Ectodermal cell (in vitro differentiated cells): Measurements from ENCODE around the gene C10orf53.
A peak's percentile ranks its signal among the peaks of the same experiment; 100 is the strongest.
"Not testable (repeated sequence)": the region's sequence is repeated elsewhere in the genome, so short reads cannot be mapped to it uniquely, and the experiment has no call there.

Experiments
- H3K27ac ChIP-seq: 2 replicates; pipeline ENCODE4 v1.7.0; 2013; ENCODE audit warnings: mild to moderate bottlenecking, low read depth, low read length; ENCODE audit not compliant: insufficient read depth, poor library complexity, severe bottlenecking
- H3K27me3 ChIP-seq: 2 replicates; pipeline ENCODE4 v1.7.0; 2013; ENCODE audit warnings: mild to moderate bottlenecking, low read length; ENCODE audit not compliant: insufficient read depth, control insufficient read depth, poor library complexity, severe bottlenecking
- H3K36me3 ChIP-seq: one replicate; pipeline ENCODE4 v1.7.0; 2013; ENCODE audit warnings: low read length; ENCODE audit not compliant: control insufficient read depth, insufficient read depth
- H3K4me1 ChIP-seq: one replicate; pipeline ENCODE4 v1.7.0; 2013; ENCODE audit warnings: low read length; ENCODE audit not compliant: control insufficient read depth, insufficient read depth
- H3K4me3 ChIP-seq: 2 replicates; pipeline ENCODE4 v1.7.0; 2013; ENCODE audit warnings: low read depth, low read length, control low read depth; ENCODE audit not compliant: insufficient read depth
- H3K9me3 ChIP-seq: 2 replicates; pipeline ENCODE4 v1.7.0; 2013; ENCODE audit warnings: mild to moderate bottlenecking, low read length, moderate library complexity; ENCODE audit not compliant: control insufficient read depth
- WGBS, 2 experiments: methylation state at CpG; one replicate each; pipeline ENCODE4 v1.1.7; 2013; ENCODE audit warnings: missing lambda C conversion rate in 2 of 2; 5-methylcytosine and 5-hydroxymethylcytosine counted together

The C10orf53 gene

DNA sequence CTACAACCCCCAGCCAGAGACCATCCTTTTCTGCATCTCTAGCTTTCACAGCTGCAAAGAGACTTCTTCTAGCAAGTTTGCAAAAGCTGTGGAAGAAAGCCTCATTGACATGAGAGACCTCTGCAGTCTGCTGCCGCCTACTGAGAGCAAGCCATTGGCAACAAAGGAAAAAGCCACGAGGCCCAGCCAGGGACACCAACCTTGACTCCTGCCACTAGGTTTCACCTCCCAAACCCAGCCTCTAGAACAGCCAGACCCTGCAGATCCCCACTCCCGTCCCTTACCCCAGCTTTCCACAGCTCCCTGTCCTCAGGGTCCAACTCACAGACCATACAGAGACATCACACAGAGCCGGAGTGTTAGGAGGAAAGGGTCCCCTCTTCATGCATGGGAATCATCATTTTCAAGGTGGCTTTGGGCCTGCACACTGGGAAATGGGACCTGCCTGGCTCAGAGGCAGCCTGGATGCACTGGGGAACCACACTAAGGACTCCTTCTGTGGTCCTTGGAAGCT, 14.6 kb upstream of the C10orf53 start:
- no peaks in the 10 kb centered on the region for H3K36me3 ChIP-seq
- no peaks in the 10 kb centered on the region for H3K4me1 ChIP-seq
- H3K4me3 ChIP-seq, result no peak overlapping the region
- H3K9me3 ChIP-seq, result no peaks in the 10 kb centered on the region
- WGBS, 2 experiments, result 85 to 91% methylated on average over 4 of the region's 4 CpGs
- H3K27me3 ChIP-seq, result no peaks in the 10 kb centered on the region
- no peak overlapping the region for H3K27ac ChIP-seq

DNA sequence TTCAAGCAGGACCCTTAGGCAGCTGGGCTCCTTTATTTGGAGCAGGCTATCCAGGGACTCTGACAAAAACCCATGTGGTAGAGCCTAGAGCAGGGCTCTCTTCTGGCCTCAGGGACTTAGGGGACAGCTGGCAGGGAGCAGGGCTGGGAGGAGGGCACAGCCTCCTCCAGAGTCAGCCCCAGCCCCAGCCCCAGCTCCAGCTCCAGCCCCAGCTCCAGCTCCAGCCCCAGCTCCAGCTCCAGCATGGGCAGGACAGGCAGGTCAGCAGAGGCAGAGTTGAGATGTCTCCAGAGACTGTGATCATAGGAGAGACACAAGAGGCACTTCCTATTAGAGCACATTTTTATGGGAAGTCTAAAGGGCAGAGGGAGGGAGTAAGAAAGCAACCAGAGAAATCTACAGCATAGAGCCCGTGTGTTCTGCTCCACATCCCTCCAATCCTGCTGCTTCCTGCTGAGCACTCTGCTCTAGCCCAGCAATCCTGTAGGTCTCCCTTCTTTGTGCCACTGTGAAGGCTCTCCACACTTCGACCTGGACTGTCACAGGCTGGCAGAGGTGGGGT, 13.3 kb upstream of the C10orf53 start:
- no peaks in the 10 kb centered on the region for H3K4me1 ChIP-seq
- no peaks in the 10 kb centered on the region for H3K27me3 ChIP-seq
- WGBS, 2 experiments, result 85 to 93% methylated on average over 2 of the region's 2 CpGs
- H3K27ac ChIP-seq, result no peak overlapping the region
- H3K36me3 ChIP-seq, result no peaks in the 10 kb centered on the region
- no peak overlapping the region for H3K4me3 ChIP-seq
- H3K9me3 ChIP-seq, result no peaks in the 10 kb centered on the region

DNA sequence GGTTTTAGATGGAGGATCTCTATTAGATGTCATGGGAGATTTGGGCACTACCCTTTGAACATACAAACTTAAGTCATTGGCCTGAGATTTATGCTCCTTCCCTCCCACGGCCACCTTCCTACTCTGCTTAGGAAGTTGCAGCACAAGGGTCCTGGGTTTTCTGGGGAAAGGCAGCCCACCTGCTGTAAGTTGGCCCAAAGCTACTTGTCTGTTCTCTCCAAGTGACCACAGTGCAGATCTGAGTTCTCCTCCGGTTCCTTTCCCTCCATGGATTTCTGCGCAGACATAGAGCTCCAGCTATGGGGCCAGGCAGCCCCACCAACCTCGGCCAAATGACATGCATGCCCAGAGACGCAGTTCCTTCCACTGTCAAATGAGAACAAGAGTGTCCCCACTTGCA, 12.8 kb upstream of the C10orf53 start:
- Histone ChIP-seq H3K9me3 (no peaks in the 10 kb centered on the region), H3K4me3 (no peak overlapping the region), H3K36me3 (no peaks in the 10 kb centered on the region), H3K27me3 (no peaks in the 10 kb centered on the region), H3K4me1 (no peaks in the 10 kb centered on the region), H3K27ac (no peak overlapping the region)
- WGBS, 2 experiments, result 91 to 93% methylated on average over 5 of the region's 5 CpGs

DNA sequence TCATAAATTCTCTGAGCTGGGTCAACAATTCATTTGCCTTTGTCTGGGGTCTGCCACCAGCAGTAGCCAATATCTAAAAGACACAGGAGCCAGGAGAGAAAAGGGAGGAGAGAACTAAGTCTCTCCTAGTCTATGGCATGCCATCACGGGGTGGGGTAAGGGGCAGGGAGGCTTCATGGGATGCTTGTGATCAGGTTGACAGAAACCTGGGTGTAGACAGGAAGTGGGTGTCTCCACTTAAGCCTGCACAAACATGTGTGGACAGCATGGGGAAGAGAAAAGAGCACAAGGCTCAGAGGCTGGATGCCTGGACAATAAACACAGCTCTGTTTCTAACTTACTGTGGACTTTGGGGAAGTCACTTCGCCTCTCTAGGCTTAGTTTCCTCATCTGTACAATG, 11.5 kb upstream of the C10orf53 start:
- Histone ChIP-seq H3K27ac (no peak overlapping the region), H3K4me1 (no peaks in the 10 kb centered on the region), H3K4me3 (no peak overlapping the region), H3K27me3 (no peaks in the 10 kb centered on the region), H3K36me3 (no peaks in the 10 kb centered on the region), H3K9me3 (no peaks in the 10 kb centered on the region)
- WGBS, 2 experiments, result 85 to 90% methylated on average over 2 of the region's 2 CpGs

DNA sequence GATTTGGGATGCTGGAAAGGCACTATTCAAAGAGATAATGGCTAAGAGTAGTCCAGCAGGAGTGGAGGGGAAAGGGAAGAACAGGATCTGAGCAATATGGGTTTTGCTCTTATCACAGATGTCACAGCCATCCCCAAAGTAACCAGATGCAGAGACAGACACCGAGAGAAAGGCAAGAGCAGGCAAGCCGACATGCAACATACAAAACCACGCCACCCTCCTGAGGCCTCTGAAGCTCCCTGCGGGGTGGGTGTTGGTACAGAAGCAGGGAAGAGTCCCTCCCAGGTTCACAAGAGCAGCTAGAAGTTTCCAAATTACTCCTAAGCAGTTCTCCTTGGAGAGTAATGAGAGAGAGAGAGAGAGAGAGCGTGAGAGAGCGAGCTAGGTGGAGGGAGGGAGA, 10.8 kb upstream of the C10orf53 start:
- no peaks in the 10 kb centered on the region for H3K27me3 ChIP-seq
- WGBS, 2 experiments, result 93 to 99% methylated on average over 6 of the region's 6 CpGs
- H3K27ac ChIP-seq, result no peak overlapping the region
- no peaks in the 10 kb centered on the region for H3K4me1 ChIP-seq
- no peaks in the 10 kb centered on the region for H3K36me3 ChIP-seq
- no peaks in the 10 kb centered on the region for H3K9me3 ChIP-seq
- H3K4me3 ChIP-seq, result no peak overlapping the region

DNA sequence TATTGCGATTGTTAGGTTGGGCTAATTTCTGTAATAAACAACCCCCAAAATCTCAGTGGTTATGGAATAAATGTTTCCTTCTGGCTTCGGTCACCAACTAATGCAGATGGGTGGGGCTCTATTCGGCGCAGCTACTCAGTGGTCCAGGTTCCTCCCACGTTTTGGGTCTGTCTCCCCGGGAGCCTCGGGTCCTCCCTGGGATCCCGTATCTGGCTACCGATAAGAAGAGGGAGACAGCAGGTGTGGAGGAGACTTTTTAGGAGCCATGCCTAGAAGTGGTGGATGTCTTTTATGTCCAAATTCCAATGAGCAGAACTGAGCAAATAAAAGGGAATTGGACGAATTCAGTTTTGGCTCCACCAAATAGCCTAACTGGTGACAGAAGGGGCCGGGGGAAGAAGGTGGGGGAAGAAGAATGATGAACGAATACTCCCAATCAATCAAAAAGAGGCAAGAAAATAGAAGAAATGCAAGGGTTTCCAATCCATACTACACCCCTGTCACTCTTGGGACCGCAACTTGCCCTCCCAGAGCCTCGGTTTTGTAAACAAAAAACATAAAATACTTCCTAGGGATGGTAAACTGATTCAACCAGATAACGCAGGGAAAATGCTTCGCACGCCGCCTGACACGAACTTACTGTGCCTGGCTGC, 498 bp upstream of the C10orf53 start:
- H3K9me3 ChIP-seq, result no peaks in the 10 kb centered on the region
- peak overlapping the region; percentile 37 for H3K4me3 ChIP-seq
- 37 to 38% methylated on average over 18 to 19 of the region's 19 CpGs for WGBS, 2 experiments
- no peaks in the 10 kb centered on the region for H3K4me1 ChIP-seq
- peaks cover 54% of the 10 kb centered on the region for H3K27me3 ChIP-seq
- H3K36me3 ChIP-seq, result no peaks in the 10 kb centered on the region
- no peak overlapping the region for H3K27ac ChIP-seq

DNA sequence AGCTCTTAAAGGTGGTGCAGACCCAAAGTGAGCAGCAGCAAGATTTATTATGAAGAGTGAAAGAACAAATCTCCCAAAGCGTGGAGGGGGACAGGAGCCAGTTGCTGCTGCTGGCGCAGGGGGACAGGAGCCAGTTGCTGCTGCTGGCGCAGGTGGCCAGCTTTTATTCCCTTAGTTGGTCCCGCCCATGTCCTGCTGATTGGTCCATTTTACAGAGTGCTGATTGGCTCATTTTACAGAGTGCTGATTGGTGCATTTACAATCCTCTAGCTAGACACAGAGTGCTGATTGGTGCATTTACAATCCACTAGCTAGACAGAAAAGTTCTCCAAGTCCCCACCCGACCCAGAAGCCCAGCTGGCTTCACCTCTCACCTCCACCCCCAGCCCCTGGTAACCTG, 3.0 kb downstream of the C10orf53 start:
- not testable (repeated sequence) for H3K9me3 ChIP-seq, H3K27ac ChIP-seq, H3K36me3 ChIP-seq, H3K4me3 ChIP-seq, H3K4me1 ChIP-seq
- H3K27me3 ChIP-seq, result peaks cover 25% of the 10 kb centered on the region
- 86 to 90% methylated on average over 4 to 5 of the region's 5 CpGs for WGBS, 2 experiments

DNA sequence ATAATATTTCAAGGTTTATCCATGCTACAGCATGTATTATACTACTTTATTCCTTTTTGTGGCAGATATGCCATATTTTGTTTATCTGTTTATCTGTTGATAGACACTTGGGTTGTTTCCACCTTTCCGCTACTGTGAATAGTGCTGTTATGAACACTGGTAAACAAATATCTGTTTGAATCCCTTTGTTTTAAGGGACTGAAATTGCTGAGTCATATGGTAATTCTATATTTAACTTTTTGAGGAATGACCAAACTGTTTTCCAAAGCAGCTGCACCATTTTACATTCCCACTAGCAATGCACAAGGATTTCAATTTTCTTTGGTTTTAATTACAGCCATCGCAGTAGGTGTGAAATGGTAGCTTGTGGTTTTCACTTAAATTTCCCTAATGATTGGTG, 3.4 kb downstream of the C10orf53 start:
- H3K27ac ChIP-seq, result no peak overlapping the region
- WGBS, 2 experiments, result 84 to 98% methylated on average over 2 of the region's 2 CpGs
- H3K27me3 ChIP-seq, result peaks cover 23% of the 10 kb centered on the region
- no peaks in the 10 kb centered on the region for H3K9me3 ChIP-seq
- no peak overlapping the region for H3K4me3 ChIP-seq
- H3K36me3 ChIP-seq, result no peaks in the 10 kb centered on the region
- peaks cover 2% of the 10 kb centered on the region for H3K4me1 ChIP-seq

DNA sequence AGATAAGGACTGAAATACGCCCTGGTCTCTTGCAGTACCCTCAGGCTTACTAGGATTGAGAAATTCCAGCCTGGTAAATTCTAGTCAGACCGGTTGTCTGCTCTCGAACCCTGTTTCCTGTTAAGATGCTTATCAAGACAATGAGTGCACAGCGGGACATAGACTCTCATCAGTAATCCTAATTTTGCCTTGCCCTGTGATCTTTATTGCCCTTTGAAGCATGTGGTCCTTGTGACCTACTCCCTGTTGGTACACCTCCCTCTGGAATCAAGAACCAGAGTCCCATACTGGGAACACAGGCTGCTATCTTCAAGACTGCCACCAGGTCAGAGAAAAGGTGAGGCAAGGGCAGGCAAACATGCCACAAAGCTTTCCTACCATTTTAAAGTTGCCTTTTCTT, 7.2 kb downstream of the C10orf53 start:
- H3K4me1 ChIP-seq, result peaks cover 23% of the 10 kb centered on the region
- H3K27me3 ChIP-seq, result peaks cover 37% of the 10 kb centered on the region
- H3K36me3 ChIP-seq, result no peaks in the 10 kb centered on the region
- no peak overlapping the region for H3K4me3 ChIP-seq
- H3K9me3 ChIP-seq, result no peaks in the 10 kb centered on the region
- H3K27ac ChIP-seq, result no peak overlapping the region
- 80 to 85% methylated on average over 4 of the region's 4 CpGs for WGBS, 2 experiments

DNA sequence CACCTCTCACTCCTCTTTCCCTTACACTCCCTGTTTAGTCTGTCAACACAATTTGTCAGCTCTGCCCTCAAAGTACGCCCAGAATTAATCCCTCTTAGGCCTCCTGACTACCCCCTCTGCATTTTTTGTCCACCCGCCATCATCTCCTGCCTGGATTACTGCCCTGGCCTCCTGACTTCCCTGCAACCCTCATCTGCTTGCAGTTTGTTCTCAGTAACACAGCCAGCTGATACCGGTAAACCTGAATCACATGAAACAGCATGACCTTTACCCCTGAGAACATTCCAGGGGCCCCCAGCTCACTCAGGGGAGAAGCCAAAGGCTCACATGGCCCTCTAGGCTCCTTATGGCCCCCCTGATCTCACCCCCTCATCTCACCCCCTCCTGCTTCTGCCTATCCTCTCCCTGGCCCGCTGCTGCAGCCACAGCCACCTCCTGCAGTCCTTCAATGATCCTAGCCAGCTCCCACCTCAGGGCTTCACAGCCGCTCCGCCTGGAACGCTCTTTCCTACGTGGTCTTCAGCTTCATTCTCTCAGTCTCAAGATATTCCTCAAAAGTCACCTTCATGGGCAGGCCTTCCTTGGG, 8.9 kb downstream of the C10orf53 start:
- Histone ChIP-seq H3K27ac (no peak overlapping the region), H3K4me3 (no peak overlapping the region), H3K27me3 (peaks cover 41% of the 10 kb centered on the region), H3K36me3 (no peaks in the 10 kb centered on the region), H3K4me1 (peaks cover 23% of the 10 kb centered on the region), H3K9me3 (no peaks in the 10 kb centered on the region)
- 25 to 29% methylated on average over 8 of the region's 8 CpGs for WGBS, 2 experiments
